Measurements from ENCODE around the gene PKN1.
"Not testable (repeated sequence)": the region's sequence is repeated elsewhere in the genome, so short reads cannot be mapped to it uniquely, and the experiment has no call there.

Gene PKN1

DNA sequence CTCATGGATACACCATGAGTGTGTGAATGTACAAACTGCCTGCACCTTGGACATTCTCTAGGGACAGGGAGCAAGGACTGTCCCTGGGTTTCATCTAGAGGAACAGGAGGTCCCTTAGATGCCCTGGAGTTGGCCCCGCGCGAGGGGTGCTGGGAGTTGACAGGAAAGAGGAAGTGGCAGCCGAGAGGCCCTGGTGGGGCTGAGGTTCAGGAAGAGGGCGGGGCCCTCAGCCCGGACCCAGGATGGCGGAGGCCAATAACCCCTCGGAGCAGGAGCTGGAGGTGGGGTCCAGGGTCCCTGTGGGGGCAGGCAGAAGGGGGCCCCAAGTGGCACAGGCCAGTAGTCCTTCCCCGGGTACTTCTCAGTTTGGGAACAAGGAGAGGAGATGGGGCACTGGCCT, 6.9 kb downstream of the PKN1 start:
- peak; percentile 75 for TF ChIP-seq POU2F2 (IDR thresholded peaks at IDR 0.05; ENCODE audit: low read depth, low read length)
- peak; percentile 89 for TF ChIP-seq POLR2A (IDR thresholded peaks at IDR 0.05; ENCODE audit: low read depth, low read length)
- no peak for TF ChIP-seq PAX5 (IDR thresholded peaks at IDR 0.05; ENCODE audit: insufficient read depth, low read length, severe bottlenecking)
- peak; percentile 82 for TF ChIP-seq POLR2AphosphoS5 (IDR thresholded peaks at IDR 0.05; ENCODE audit: low read depth, low read length)
- TF ChIP-seq SPI1 (IDR thresholded peaks at IDR 0.05; ENCODE audit: low read depth, low read length), result peak; percentile 99
- peak; percentile 78 for TF ChIP-seq TAF1 (IDR thresholded peaks at IDR 0.05; ENCODE audit: low read depth, low read length)
- FAIRE-seq (peak; percentile 93), DNase-seq (ENCODE audit: insufficient read length, low spot score) (peak; percentile 90)

DNA sequence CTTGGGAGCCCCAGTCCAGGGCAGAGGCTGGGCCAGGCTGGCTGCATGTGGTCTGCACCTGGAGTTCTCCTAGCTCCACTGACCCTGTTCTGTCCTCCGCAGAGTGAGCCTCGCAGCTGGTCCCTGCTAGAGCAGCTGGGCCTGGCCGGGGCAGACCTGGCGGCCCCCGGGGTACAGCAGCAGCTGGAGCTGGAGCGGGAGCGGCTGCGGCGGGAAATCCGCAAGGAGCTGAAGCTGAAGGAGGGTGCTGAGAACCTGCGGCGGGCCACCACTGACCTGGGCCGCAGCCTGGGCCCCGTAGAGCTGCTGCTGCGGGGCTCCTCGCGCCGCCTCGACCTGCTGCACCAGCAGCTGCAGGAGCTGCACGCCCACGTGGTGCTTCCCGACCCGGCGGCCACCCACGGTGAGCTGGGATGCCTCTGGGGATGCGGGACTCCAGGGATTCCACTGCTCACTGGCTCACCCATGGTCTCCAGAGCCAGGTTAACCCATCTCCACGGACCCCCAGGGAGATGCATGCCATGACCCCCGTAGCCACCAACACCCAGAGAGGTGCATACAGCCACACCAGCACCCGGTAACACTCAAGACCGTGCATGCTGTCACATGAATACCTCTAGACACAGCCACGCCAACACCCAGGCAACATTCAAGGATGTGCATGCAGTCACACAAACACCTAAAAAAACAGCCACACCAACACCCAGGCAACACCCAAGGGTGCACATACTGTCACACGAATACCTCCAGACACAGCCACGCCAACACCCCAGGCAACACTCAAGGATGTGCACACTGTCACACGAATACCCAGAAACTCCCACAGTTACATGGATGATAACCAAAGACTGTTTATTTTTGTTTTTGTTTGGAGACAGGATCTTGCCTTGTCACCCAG, 8.2 kb downstream of the PKN1 start:
- no peak for FAIRE-seq
- TF ChIP-seq PAX5 (IDR thresholded peaks at IDR 0.05; ENCODE audit: insufficient read depth, low read length, severe bottlenecking) (no peak), TAF1 (IDR thresholded peaks at IDR 0.05; ENCODE audit: low read depth, low read length) (no peak)

GRCh38 chr19:14442891-14443631, 10.0 kb downstream of the PKN1 start:
- no peak for DNase-seq (ENCODE audit: insufficient read length, low spot score)
- TF ChIP-seq POLR2AphosphoS5 (IDR thresholded peaks at IDR 0.05; ENCODE audit: low read depth, low read length), result no peak
- no peak for TF ChIP-seq TAF1 (IDR thresholded peaks at IDR 0.05; ENCODE audit: low read depth, low read length)
- TF ChIP-seq POU2F2 (IDR thresholded peaks at IDR 0.05; ENCODE audit: low read depth, low read length), result no peak
- no peak for TF ChIP-seq SPI1 (IDR thresholded peaks at IDR 0.05; ENCODE audit: low read depth, low read length)
- TF ChIP-seq PAX5 (IDR thresholded peaks at IDR 0.05; ENCODE audit: insufficient read depth, low read length, severe bottlenecking), result no peak
- no peak for TF ChIP-seq POLR2A (IDR thresholded peaks at IDR 0.05; ENCODE audit: low read depth, low read length)
- FAIRE-seq, result no peak

More for the DNA sequence above, 8.2 kb downstream of the PKN1 start:
- DNase-seq (ENCODE audit: insufficient read length, low spot score), result no peak

DNA sequence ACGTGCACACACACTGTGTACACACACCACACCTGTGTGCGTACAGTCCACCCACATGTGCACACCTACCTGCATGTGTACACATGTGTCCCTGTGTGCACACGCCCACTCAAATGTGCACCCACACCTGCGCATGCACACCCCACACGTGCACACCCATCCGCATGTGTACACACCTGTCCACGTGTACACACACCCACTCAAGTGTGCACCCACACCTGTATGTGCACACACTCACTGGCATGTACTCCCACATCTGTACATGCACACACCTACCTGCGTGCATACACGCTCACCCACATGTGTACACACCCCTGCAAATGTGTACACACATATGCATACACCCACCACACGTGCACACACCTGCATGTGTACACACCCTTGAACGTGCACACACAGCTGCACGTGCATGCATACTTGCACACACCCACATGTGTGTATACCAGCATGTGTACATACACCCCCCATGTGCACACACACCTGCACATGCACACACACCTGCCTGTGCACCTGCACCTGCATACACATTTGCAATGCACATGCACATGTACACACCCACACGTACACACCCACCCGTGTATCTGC, 10.6 kb downstream of the PKN1 start:
- no peak for DNase-seq (ENCODE audit: insufficient read length, low spot score)
- FAIRE-seq, result peak; percentile 89
- no peak for TF ChIP-seq TAF1 (IDR thresholded peaks at IDR 0.05; ENCODE audit: low read depth, low read length)
- TF ChIP-seq SPI1 (IDR thresholded peaks at IDR 0.05; ENCODE audit: low read depth, low read length), result no peak
- no peak for TF ChIP-seq PAX5 (IDR thresholded peaks at IDR 0.05; ENCODE audit: insufficient read depth, low read length, severe bottlenecking)
- no peak for TF ChIP-seq POLR2A (IDR thresholded peaks at IDR 0.05; ENCODE audit: low read depth, low read length)
- no peak for TF ChIP-seq POLR2AphosphoS5 (IDR thresholded peaks at IDR 0.05; ENCODE audit: low read depth, low read length)
- no peak for TF ChIP-seq POU2F2 (IDR thresholded peaks at IDR 0.05; ENCODE audit: low read depth, low read length)

- DNase-seq (ENCODE audit: insufficient read length, low spot score), result no peak
- FAIRE-seq, result no peak
- TF ChIP-seq POLR2AphosphoS5 (IDR thresholded peaks at IDR 0.05; ENCODE audit: low read depth, low read length), result no peak
- no peak for TF ChIP-seq POU2F2 (IDR thresholded peaks at IDR 0.05; ENCODE audit: low read depth, low read length)
- no peak for TF ChIP-seq TAF1 (IDR thresholded peaks at IDR 0.05; ENCODE audit: low read depth, low read length)
- TF ChIP-seq POLR2A (IDR thresholded peaks at IDR 0.05; ENCODE audit: low read depth, low read length), result no peak
- TF ChIP-seq SPI1 (IDR thresholded peaks at IDR 0.05; ENCODE audit: low read depth, low read length), result no peak
- TF ChIP-seq PAX5 (IDR thresholded peaks at IDR 0.05; ENCODE audit: insufficient read depth, low read length, severe bottlenecking), result no peak
Measured at GRCh38 chr19:14446336-14447036, 13.4 kb downstream of the PKN1 start.

DNA sequence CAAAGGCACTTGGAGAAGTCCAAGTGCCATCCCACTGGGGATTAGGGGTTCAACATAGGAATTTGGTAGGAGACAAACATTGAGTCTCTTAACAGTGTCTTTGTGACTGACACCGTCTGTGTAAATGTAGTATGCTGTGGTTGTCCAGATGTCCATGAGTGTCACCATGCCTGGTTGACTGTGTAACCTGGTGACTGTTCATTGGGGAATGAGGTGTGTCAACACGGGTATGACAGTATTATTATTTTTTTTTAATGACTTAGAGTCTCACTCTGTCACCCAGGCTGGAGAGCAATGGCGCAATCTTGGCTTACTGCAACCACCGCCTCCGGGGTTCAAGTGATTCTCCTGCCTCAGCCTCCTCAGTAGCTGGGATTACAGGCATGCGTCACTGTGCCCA, 16.2 kb downstream of the PKN1 start:
- DNase-seq (ENCODE audit: insufficient read length, low spot score) (no peak), FAIRE-seq (no peak)
- TF ChIP-seq TAF1 (IDR thresholded peaks at IDR 0.05; ENCODE audit: low read depth, low read length) (no peak), POU2F2 (IDR thresholded peaks at IDR 0.05; ENCODE audit: low read depth, low read length) (no peak), POLR2A (IDR thresholded peaks at IDR 0.05; ENCODE audit: low read depth, low read length) (no peak), POLR2AphosphoS5 (IDR thresholded peaks at IDR 0.05; ENCODE audit: low read depth, low read length) (no peak), SPI1 (IDR thresholded peaks at IDR 0.05; ENCODE audit: low read depth, low read length) (no peak), PAX5 (IDR thresholded peaks at IDR 0.05; ENCODE audit: insufficient read depth, low read length, severe bottlenecking) (no peak)

- TF ChIP-seq POU2F2 (IDR thresholded peaks at IDR 0.05; ENCODE audit: low read depth, low read length), result no peak
- TF ChIP-seq TAF1 (IDR thresholded peaks at IDR 0.05; ENCODE audit: low read depth, low read length), result no peak
- no peak for TF ChIP-seq PAX5 (IDR thresholded peaks at IDR 0.05; ENCODE audit: insufficient read depth, low read length, severe bottlenecking)
- no peak for TF ChIP-seq POLR2AphosphoS5 (IDR thresholded peaks at IDR 0.05; ENCODE audit: low read depth, low read length)
- TF ChIP-seq POLR2A (IDR thresholded peaks at IDR 0.05; ENCODE audit: low read depth, low read length), result no peak
- TF ChIP-seq SPI1 (IDR thresholded peaks at IDR 0.05; ENCODE audit: low read depth, low read length), result no peak
- FAIRE-seq (peak; percentile 45), DNase-seq (ENCODE audit: insufficient read length, low spot score) (peak; percentile 82)
Measured at GRCh38 chr19:14450168-14450874, 17.2 kb downstream of the PKN1 start.

DNA sequence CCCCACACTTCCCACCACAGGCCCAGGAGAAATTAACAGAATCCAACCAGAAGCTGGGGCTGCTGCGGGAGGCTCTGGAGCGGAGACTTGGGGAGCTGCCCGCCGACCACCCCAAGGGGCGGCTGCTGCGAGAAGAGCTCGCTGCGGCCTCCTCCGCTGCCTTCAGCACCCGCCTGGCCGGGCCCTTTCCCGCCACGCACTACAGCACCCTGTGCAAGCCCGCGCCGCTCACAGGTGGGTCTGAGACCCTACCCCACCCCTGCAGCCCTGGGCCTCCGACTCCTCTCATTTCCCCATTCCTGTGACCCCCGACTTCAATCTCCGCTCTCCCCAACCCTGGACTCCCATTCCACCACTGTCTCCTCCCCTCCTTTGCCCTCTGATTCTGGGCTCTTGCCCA, 17.8 kb downstream of the PKN1 start:
- TF ChIP-seq TAF1 (IDR thresholded peaks at IDR 0.05; ENCODE audit: low read depth, low read length) (no peak), PAX5 (IDR thresholded peaks at IDR 0.05; ENCODE audit: insufficient read depth, low read length, severe bottlenecking) (no peak), SPI1 (IDR thresholded peaks at IDR 0.05; ENCODE audit: low read depth, low read length) (no peak), POLR2AphosphoS5 (IDR thresholded peaks at IDR 0.05; ENCODE audit: low read depth, low read length) (no peak), POLR2A (IDR thresholded peaks at IDR 0.05; ENCODE audit: low read depth, low read length) (no peak), POU2F2 (IDR thresholded peaks at IDR 0.05; ENCODE audit: low read depth, low read length) (no peak)
- FAIRE-seq, result no peak
- no peak for DNase-seq (ENCODE audit: insufficient read length, low spot score)

DNA sequence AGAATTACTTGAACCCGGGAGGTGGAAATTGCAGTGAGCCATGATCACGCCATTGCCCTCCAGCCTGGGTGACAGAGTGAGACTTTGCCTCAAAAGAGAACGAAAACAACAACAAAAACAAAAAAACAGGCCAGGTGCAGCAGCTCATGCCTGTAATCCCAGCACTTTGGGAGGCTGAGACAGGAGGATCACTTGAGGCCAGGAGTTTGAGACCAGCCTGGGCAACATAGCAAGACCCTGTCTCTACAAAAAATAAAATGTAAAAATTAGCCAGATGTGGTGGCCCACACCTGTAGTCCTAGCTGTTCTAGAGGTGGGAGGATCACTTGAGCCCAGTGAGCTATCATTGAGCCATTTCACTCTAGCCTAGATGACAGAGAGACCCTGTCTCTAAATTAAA, 19.2 kb downstream of the PKN1 start:
- DNase-seq (ENCODE audit: insufficient read length, low spot score); FAIRE-seq: not testable (repeated sequence)
